ENCODE data around the gene RAB32. TPM values are rescaled to one million over a fixed set of nuclear protein-coding genes. Genes with fewer than 3 reads are reported as not detected.

Gene RAB32
- total and polyA plus RNA-seq, 2 of the 4 experiments (the other 2 are of a cell fraction) = 55.7 to 108 TPM

GRCh38 chr6:146526192-146526591, 17.4 kb upstream of the RAB32 start:
- Histone ChIP-seq H4K5ac (ENCODE audit: low read depth, low read length) (no peak overlapping the region), H3K9ac (ENCODE audit: low read depth, low read length) (no peak overlapping the region), H3K4me2 (ENCODE audit: low read depth, low read length) (no peak overlapping the region), H4K91ac (ENCODE audit: insufficient read depth, low read depth, low read length) (no peak overlapping the region), H3K23ac (ENCODE audit: low read depth, low read length) (no peak overlapping the region), H2BK5ac (ENCODE audit: low read depth, low read length, poor library complexity, severe bottlenecking) (no peak overlapping the region), H3K18ac (ENCODE audit: low read depth, low read length) (no peak overlapping the region), H3K9me3 (ENCODE audit: control insufficient read depth, insufficient read depth, low read length) (no peaks in the 10 kb centered on the region), H3K27ac (ENCODE audit: insufficient read depth, low read length) (no peak overlapping the region), H4K8ac (ENCODE audit: low read depth in 2 of 2, low read length in 2 of 2) (no peak overlapping the region), H2AFZ (replicated peaks; ENCODE audit: low read length, poor library complexity) (no peak overlapping the region), H3K4me1 (ENCODE audit: control insufficient read depth, insufficient read depth, low read length) (no peaks in the 10 kb centered on the region), H3K79me1 (ENCODE audit: low read depth in 1 of 2, low read length in 2 of 2) (no peaks in the 10 kb centered on the region), H3K56ac (ENCODE audit: extremely low read depth, insufficient read depth, low read length) (no peak overlapping the region), H2AK9ac (replicated peaks; ENCODE audit: low read depth, low read length, poor library complexity) (no peak overlapping the region), H3K4ac (ENCODE audit: low read depth, low read length) (no peak overlapping the region), H2BK15ac (ENCODE audit: low read depth, low read length) (no peak overlapping the region), H2BK120ac (ENCODE audit: low read depth, low read length) (no peak overlapping the region), H3K27me3 (ENCODE audit: control insufficient read depth, insufficient read depth, low read length) (no peaks in the 10 kb centered on the region), H3K4me3 (ENCODE audit: insufficient read depth, low read depth, low read length) (no peak overlapping the region), H4K20me1 (ENCODE audit: insufficient read depth, low read length) (no peaks in the 10 kb centered on the region), H3K9me1 (ENCODE audit: insufficient read depth, low read length) (no peaks in the 10 kb centered on the region), H2AK5ac (ENCODE audit: low read depth, low read length) (no peak overlapping the region), H3K36me3 (ENCODE audit: control insufficient read depth, insufficient read depth, low read length) (no peaks in the 10 kb centered on the region), H3K14ac (replicated peaks; ENCODE audit: low read depth, low read length) (no peak overlapping the region), H2BK20ac (ENCODE audit: low read depth, low read length) (no peak overlapping the region)
- intact Hi-C loops (cut with micrococcal nuclease) = no loop called here
- TF ChIP-seq, protein P1, sequence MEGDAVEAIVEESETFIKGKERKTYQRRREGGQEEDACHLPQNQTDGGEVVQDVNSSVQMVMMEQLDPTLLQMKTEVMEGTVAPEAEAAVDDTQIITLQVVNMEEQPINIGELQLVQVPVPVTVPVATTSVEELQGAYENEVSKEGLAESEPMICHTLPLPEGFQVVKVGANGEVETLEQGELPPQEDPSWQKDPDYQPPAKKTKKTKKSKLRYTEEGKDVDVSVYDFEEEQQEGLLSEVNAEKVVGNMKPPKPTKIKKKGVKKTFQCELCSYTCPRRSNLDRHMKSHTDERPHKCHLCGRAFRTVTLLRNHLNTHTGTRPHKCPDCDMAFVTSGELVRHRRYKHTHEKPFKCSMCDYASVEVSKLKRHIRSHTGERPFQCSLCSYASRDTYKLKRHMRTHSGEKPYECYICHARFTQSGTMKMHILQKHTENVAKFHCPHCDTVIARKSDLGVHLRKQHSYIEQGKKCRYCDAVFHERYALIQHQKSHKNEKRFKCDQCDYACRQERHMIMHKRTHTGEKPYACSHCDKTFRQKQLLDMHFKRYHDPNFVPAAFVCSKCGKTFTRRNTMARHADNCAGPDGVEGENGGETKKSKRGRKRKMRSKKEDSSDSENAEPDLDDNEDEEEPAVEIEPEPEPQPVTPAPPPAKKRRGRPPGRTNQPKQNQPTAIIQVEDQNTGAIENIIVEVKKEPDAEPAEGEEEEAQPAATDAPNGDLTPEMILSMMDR (conservative IDR thresholded peaks at IDR 0.05; ENCODE audit: low read depth, low read length) = no peak
- TF ChIP-seq, protein P2, sequence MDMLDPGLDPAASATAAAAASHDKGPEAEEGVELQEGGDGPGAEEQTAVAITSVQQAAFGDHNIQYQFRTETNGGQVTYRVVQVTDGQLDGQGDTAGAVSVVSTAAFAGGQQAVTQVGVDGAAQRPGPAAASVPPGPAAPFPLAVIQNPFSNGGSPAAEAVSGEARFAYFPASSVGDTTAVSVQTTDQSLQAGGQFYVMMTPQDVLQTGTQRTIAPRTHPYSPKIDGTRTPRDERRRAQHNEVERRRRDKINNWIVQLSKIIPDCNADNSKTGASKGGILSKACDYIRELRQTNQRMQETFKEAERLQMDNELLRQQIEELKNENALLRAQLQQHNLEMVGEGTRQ (IDR thresholded peaks at IDR 0.05; ENCODE audit: low read depth, low read length) = no peak
- TF ChIP-seq BHLHE40 (IDR thresholded peaks at IDR 0.05; ENCODE audit: low read depth, low read length) (no peak), RFX5 (IDR thresholded peaks at IDR 0.05; ENCODE audit: low read depth, low read length) (no peak), POLR2A (IDR thresholded peaks at IDR 0.05; ENCODE audit: low read depth, low read length) (no peak), FOS (IDR thresholded peaks at IDR 0.05; ENCODE audit: low read depth, low read length) (no peak), MAFK (IDR thresholded peaks at IDR 0.05; ENCODE audit: low read depth, low read length) (no peak), MXI1 (IDR thresholded peaks at IDR 0.05; ENCODE audit: borderline replicate concordance, low read depth, low read length) (no peak), CEBPB (IDR thresholded peaks at IDR 0.05; ENCODE audit: low read depth, low read length) (no peak), RCOR1 (IDR thresholded peaks at IDR 0.05; ENCODE audit: insufficient replicate concordance, low read length) (no peak), ELK1 (IDR thresholded peaks at IDR 0.05; ENCODE audit: borderline replicate concordance, low read depth, low read length) (no peak)
- CTCF ChIA-PET = interaction anchor here (0.6 to 1.4 kb wide), 2 partner anchors 10 to 649 kb away, joined by 3 read pairs; no protein-coding TSS in a partner anchor
- BruUV-seq (replicated peaks) = no TSS peak
- in situ Hi-C loops (cut with MboI; ENCODE audit: low sequenced_read_pairs) = no loop called here
- dilution Hi-C loops (cut with HindIII; ENCODE audit: low sequenced_read_pairs, unreplicated experiment) = no loop called here
- ATAC-seq (ENCODE audit: low read depth) = no peak
- DNase-seq = no peak
- POLR2A ChIA-PET (ENCODE audit: unreplicated experiment) = no interaction called here
